ENCODE results near the gene TRIM38.

TRIM38 gene

GRCh38 chr6:26019967-26020328 is 57.3 kb downstream of the TRIM38 start:
- TF ChIP-seq TAF1 (IDR thresholded peaks at IDR 0.05; ENCODE audit: borderline replicate concordance, insufficient read depth, low read length) (no peak), REST (IDR thresholded peaks at IDR 0.05; ENCODE audit: insufficient read depth in 1 of 2, low read depth in 2 of 2, low read length in 2 of 2) (no peak), POLR2AphosphoS5 (IDR thresholded peaks at IDR 0.05; ENCODE audit: low read depth, low read length) (no peak), FOXP2 (optimal IDR thresholded peaks at IDR 0.05; ENCODE audit: borderline replicate concordance, extremely low read depth, extremely low read length, insufficient read depth) (no peak), SIN3A (IDR thresholded peaks at IDR 0.05; ENCODE audit: borderline replicate concordance, insufficient read depth, low read length) (no peak)

- peak; percentile 58 to 68; a peak in 2 of 4 replicates for TF ChIP-seq REST (IDR thresholded peaks at IDR 0.05; ENCODE audit: insufficient read depth in 1 of 2, low read depth in 2 of 2, low read length in 2 of 2)
- TF ChIP-seq POLR2AphosphoS5 (IDR thresholded peaks at IDR 0.05; ENCODE audit: low read depth, low read length), result peak; percentile 100
- TF ChIP-seq TAF1 (IDR thresholded peaks at IDR 0.05; ENCODE audit: borderline replicate concordance, insufficient read depth, low read length), result peak; percentile 98
- TF ChIP-seq FOXP2 (optimal IDR thresholded peaks at IDR 0.05; ENCODE audit: borderline replicate concordance, extremely low read depth, extremely low read length, insufficient read depth), result no peak
- peak; percentile 87; the same call in 1 of the 2 replicates for TF ChIP-seq SIN3A (IDR thresholded peaks at IDR 0.05; ENCODE audit: borderline replicate concordance, insufficient read depth, low read length)
Measured at GRCh38 chr6:26020329-26021000, 57.9 kb downstream of the TRIM38 start.

DNA sequence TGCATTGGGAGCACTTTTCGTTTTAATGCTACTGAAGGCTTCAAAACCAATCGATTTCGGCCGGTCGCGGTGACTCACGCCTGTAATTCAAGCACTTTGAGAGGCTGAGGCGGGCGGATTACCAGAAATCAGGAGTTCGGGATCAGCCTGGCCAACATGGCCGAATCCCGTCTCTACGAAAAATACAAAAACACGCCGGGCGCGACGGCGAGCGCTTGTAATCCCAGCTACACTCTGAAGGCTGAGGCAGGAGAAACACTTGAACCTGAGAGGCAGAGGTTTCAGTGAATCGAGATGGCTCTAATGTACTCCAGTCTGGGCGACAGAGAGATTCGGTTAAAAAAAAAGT is 58.4 kb downstream of the TRIM38 start:
- TF ChIP-seq TAF1 (IDR thresholded peaks at IDR 0.05; ENCODE audit: borderline replicate concordance, insufficient read depth, low read length), result no peak
- no peak for TF ChIP-seq POLR2AphosphoS5 (IDR thresholded peaks at IDR 0.05; ENCODE audit: low read depth, low read length)
- no peak for TF ChIP-seq REST (IDR thresholded peaks at IDR 0.05; ENCODE audit: insufficient read depth in 1 of 2, low read depth in 2 of 2, low read length in 2 of 2)
- no peak for TF ChIP-seq SIN3A (IDR thresholded peaks at IDR 0.05; ENCODE audit: borderline replicate concordance, insufficient read depth, low read length)
- TF ChIP-seq FOXP2 (optimal IDR thresholded peaks at IDR 0.05; ENCODE audit: borderline replicate concordance, extremely low read depth, extremely low read length, insufficient read depth), result no peak

DNA sequence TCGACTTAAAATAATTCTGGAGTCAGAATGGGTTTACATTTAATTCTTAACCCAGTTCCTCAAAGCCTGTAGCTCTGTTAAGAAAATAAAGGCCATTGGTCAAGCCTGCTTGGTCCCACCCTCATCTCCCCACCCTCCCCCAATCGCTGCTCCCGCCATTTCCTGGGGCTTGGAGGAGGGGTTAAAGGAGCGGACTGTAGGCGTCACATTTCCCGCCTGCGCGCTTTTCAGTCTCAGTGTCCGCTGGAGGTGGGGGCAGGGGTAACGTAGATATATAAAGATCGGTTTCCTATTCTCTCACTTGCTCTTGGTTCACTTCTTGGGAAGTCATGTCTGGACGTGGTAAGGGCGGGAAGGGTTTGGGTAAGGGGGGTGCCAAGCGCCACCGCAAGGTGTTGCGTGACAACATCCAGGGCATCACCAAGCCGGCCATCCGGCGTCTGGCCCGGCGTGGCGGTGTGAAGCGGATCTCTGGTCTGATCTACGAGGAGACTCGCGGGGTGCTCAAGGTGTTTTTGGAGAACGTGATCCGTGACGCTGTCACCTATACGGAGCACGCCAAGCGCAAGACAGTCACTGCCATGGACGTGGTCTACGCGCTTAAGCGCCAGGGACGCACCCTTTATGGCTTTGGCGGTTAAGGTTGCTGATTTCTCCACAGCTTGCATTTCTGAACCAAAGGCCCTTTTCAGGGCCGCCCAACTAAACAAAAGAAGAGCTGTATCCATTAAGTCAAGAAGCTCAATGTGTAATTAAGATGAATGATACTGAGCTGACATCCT is 58.9 kb downstream of the TRIM38 start:
- TF ChIP-seq FOXP2 (optimal IDR thresholded peaks at IDR 0.05; ENCODE audit: borderline replicate concordance, extremely low read depth, extremely low read length, insufficient read depth) (no peak), REST (IDR thresholded peaks at IDR 0.05; ENCODE audit: insufficient read depth in 1 of 2, low read depth in 2 of 2, low read length in 2 of 2) (no peak), TAF1 (IDR thresholded peaks at IDR 0.05; ENCODE audit: borderline replicate concordance, insufficient read depth, low read length) (peak; percentile 75; the same call in 1 of the 2 replicates), POLR2AphosphoS5 (IDR thresholded peaks at IDR 0.05; ENCODE audit: low read depth, low read length) (peak; percentile 93), SIN3A (IDR thresholded peaks at IDR 0.05; ENCODE audit: borderline replicate concordance, insufficient read depth, low read length) (no peak; the same call in 1 of the 2 replicates)

Data from PFSK-1 (cell line).